ENCODE measurements around the gene RAB3C.

Gene RAB3C

DNA sequence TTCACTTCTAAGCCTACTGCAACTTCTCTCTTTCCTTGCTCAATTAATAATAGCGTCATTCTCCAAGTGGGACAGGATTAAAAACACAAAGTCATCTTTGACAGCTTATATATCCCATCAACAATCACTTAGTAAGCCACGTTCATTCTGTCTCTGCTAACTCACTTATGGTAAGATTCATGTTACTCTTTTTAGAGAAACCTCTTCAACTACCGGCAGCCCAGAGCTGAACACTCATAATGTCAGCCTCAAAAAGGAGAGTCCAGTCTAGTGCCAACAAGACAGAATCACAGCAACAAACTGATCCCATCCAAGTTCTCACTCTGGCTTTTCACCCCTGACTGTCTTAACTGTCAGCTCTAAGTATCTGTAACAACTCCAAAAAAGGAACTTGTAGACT is 196.0 kb downstream of the RAB3C start:
- no peak for FAIRE-seq

DNA sequence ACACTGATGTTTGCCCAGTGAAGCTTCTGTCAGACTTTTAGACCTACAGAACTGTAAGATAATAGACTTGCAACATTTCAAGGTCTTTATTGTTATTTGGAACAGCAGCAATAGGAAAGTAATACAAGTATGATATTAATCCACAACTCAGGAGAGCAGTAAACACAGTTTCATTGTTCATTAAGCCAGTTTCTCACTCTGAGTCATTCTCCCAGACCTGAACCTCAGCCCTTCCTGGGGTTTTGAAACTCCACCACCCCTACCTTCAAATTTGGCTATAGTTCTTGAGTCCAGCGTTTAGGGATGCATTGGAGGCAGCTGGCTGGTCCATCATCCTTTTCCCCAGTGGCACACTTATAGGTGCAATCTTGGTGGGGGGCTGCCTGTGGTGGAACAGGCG is 203.2 kb downstream of the RAB3C start:
- no peak for FAIRE-seq

GRCh38 chr5:58786711-58787303 is 203.9 kb downstream of the RAB3C start:
- FAIRE-seq: no peak

DNA sequence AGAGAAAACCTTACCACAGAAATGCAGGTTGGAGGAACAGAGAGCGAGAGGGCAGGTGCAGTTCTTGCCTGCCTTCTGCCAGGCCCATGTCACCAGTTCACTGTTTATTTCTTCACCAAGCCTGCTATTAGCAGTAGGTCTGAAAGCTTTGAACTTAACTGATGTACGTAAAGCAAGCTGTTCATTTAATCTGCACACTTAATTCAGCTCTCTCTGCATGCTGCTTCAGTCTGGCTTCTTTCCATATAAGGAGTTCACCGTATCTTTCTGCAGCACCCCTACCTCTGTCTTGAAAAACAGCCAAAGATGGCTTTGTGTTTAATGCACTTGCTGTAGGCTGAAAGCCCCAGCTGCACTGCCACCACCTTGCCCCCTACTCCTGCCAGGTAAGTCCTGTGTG is 205.1 kb downstream of the RAB3C start:
- no peak for FAIRE-seq

- FAIRE-seq: no peak
Observed at GRCh38 chr5:58793888-58794657, 211.2 kb downstream of the RAB3C start.

DNA sequence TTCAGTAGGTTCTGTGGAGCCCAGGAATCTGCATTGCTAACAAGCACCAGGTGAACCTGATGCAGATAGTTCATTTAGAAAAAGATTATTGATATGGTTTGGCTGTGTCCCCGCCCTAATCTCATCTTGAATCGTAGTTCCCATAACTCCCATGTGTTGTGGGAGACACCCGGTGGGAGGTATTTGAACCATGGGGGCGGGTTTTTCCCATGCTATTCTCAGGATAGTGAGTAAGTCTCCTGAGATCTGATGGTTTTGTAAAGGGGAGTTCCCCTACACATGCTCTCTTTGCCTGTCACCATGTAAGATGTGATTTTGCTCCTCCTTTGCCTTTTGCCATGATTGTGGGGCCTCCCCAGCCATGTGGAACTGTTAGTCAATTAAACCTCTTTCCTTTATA is 212.0 kb downstream of the RAB3C start:
- no peak for FAIRE-seq

DNA sequence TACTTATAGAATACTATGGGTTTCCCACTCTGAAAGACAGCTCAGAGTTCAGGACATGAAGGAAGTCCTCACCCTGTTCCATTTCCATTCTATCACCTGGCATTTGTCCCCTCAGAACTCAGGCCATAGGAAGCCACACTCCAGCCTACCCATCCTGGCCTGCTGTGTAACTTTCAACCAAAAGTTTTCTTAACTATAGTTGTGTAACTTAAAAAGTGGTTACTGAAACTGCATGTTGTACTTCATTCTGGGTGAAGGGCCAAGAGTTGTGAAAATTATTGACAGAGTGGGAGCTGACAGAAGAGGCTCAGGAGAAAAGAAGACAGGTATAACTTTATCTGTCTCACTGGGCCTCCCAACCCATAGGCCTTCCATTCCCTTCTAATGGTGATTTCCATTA is 212.5 kb downstream of the RAB3C start:
- FAIRE-seq: no peak

GRCh38 chr5:58797021-58797420 is 214.1 kb downstream of the RAB3C start:
- no peak for FAIRE-seq

- no peak for FAIRE-seq
Observed at GRCh38 chr5:58800356-58800755, 217.5 kb downstream of the RAB3C start.

- FAIRE-seq: no peak
Observed at GRCh38 chr5:58800861-58801540, 218.1 kb downstream of the RAB3C start.

DNA sequence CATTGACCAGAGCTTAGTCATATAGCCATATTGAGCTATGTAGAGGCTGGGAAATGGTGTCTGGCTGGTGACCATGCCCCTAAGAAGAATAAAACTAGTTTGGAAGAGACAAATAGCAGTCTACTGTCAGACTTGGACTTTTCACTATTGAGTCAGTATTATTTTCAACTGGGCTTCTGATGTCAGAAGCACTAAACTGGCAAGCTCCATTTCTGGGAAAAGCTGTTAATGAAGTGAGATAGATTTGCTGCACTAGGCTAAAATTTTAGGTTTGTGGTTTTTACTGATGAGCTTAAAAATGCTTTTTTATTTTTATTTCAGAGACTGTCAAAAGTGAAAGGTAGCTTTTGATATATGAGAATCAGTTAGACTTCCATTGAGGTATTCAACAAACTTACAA is 220.2 kb downstream of the RAB3C start:
- FAIRE-seq: no peak

DNA sequence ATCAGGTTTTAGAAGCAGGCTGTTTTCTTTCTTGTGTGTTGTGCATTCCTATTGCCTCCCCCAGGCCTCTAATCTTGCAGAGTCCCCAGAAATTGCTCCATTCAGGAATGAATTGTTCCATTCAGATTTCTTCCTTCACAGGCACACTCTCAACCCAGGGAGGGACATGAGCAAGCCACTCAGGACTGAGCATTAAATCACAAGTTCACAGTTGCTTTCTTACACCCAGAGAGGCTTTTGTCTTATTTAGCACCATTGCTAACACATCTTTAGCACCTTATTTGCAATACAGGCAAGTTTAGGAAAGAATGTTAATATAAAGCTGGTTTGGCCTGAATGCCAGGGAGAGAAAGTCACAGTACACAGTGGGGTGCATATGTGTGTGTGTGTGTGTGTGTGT is 221.4 kb downstream of the RAB3C start:
- FAIRE-seq: no peak

DNA sequence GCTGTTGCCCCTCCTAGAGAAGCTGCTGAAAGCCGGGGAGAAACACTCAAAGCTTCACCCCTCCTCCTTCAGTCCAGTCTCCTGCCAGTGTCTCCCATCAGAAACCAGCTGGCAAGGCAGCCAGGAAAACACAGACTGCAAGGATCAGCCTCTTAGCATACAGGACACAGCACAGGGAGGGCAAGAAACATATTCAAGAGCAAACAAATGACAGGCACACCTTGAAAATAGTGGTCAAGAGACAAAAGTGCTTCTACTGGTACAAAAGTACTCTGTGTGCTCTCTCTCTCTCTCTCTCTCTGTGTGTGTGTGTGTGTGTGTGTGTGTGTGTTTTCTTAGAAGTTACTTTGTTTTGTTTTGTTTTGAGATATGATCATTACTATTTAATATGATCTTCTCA is 227.2 kb downstream of the RAB3C start:
- FAIRE-seq: no peak

GRCh38 chr5:58813855-58814254 is 231.0 kb downstream of the RAB3C start:
- no peak for FAIRE-seq

GRCh38 chr5:58816181-58816731 is 233.4 kb downstream of the RAB3C start:
- FAIRE-seq: no peak

GRCh38 chr5:58818465-58818864 is 235.6 kb downstream of the RAB3C start:
- FAIRE-seq: no peak

- no peak for FAIRE-seq
Observed at GRCh38 chr5:58825441-58825840, 242.6 kb downstream of the RAB3C start.

- no peak for FAIRE-seq
Observed at GRCh38 chr5:58825899-58826298, 243.0 kb downstream of the RAB3C start.

DNA sequence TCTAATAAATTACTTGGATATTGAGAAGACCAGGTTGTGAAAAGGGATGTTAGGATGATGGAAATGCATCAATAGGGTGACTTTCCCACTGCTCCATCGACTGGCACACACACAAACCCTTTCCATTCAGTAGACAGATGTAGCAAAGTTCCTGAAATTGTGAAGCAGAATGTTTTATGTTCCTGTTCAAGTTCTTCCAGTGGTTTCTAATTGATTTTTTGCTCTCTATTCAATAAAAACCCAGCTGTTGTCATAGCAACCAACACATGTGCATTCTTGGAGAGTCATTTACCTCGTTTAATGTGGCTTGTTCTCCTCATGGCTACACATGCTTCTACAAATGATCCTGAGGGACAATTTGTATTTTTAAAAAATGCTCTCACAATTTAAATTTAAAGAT is 244.6 kb downstream of the RAB3C start:
- FAIRE-seq: no peak

DNA sequence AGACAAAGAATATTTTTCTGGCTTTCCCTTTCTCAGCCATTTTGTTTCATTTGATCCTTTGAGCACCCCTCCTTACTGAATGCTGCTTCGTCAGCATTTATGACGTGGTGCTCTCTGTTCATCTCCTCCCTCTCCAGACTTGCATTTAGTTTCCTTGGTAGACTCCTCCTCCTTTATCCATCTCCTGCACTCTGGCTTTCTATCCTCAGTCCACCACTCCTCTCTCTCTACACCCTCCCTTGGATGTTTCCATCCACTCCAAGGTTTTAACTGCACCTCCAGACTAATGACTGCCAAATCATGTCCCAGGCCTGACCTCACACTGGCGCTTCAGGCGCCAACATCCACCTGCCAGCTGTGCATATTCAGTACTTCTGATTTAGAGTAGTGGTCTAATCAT is 245.4 kb downstream of the RAB3C start:
- FAIRE-seq: no peak

DNA sequence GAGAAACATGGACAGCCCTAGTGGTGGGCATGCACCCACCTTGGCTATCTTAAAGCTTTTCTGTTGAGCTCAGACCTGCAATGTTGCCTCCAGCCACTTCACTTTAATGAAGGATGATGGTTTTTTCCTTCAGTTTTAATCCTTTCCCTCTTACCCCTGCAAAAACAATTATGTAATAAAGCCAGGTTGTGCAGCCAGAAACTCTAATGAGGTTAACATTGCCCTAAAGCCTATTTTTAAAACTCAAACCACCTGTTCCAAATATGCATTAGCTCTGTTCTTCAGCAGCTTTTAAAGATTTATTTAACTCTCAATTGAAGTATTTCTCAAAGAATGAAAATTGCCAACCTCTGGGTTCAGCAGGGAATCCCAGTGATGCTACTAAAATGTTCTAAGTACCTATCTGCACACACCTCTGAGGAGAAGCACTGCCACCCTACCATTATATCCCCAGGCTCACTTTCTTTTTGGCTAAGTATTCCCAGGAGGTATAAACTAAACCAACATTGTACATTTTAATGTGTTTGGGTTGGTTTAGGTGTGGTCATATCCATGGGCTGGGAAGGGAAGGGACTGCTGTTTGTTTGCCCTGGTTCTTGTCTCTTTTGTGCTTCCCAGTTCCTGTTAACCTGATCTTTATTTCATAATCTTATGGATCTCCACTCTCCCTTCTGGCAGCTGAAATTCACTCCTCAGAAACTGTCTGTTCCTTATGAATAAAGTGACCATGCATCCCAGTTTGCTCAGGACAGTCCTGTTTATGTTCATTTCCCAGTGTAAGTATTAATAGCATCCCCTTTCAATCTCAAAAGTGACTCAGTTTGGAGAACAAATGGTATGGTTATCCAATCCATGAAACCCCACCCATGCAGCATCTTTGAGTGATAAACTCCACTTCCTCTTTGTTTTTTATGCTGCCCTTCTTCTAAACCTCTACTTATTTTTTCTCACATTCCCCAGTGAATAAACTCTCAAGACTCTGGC is 251.7 kb downstream of the RAB3C start:
- no peak for FAIRE-seq

DNA sequence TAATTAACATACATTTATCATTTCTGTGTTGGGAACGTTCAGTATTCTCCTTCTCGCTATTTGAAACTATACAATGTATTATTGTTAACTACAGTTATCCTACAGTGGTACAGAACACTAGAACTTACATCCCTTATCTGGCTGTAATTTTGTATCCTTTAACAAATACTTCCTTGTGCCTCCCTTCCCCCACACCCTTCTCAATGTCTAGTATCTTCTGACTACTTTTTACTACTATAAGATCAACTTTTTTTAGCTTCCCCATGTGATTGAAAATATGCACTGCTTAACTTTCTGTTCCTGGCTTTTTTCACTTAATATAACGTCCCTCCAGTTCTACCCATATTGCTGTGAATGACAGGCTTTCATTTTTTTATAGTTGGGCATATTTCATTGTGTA is 253.5 kb downstream of the RAB3C start:
- no peak for FAIRE-seq

- FAIRE-seq: no peak
Observed at GRCh38 chr5:58838729-58839128, 255.9 kb downstream of the RAB3C start.

Measured in endometrium (tissue), 2 donors.